Activated T-cell treated with anti-CD3 and anti-CD28 coated beads, Interleukin-2, amount 50 U/mL, for 48 hours (primary cell): ENCODE results near the gene NUP50.
A peak's percentile ranks its signal among the peaks of the same experiment; 100 is the strongest.
"Not testable (repeated sequence)": the region's sequence is repeated elsewhere in the genome, so short reads cannot be mapped to it uniquely, and the experiment has no call there.

ENCODE experiments used
- DNase-seq, 2 experiments: peaks; one replicate each; pipeline ENCODE4 v3.0.0-alpha.2; 2020

Gene NUP50

DNA sequence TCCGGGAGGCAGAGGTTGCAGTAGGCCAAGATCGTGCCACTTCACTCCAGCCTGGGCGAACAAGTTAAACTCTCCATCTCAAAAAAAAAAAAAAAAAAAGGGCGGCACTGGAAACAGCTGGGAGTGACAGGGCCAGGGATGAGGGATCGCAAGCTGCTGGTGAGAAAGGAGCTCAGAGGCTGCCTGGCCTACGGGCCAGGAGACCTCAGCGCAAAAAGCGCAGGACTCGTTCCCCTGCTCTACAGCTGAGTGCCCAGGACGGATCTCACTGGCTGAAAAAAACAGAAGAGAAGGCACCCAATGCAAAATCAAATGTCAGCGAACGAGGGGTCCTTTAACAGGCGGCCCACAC lies 650 bp upstream of the NUP50 start:
- no peak for DNase-seq

DNA sequence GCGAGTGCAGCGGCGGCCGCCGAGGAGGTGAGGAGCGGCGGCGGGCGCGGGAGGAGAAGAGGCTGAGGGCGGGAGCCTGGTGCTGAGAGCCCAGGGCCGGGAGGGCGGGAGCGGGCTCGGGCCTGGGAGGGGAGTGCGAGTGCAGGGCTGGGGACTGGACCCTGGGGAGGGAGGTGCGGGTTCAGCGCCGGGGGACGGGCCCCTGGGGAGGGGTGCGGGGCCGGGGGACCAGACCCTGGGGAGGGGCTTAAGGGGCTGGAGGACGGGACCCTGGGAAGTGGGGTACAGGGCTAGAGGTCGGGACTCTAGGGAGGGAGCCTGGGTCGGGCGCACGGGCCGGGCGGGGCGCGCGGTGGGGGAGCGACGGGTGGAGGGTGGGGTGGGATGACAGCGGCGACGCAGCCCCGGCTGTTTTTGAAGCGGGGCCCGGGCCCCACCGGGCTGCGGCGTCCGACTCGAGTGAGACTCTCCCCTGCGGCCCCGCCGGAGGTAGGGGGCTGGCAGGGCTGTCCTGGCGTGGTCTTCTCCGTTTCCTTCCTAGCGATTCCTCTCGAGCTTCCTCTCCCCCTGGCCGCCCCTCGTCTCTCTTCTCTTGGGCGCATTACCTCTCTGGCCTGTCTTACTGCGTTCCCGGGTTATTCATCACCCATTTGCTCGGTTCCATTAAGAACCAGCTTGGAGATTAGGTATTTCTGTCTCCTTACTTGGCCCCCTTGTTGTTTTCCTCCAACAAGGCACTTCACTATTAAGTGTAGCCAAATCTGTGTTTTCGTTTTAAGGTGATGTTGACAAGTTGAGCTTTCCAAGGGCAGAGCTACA lies 754 bp downstream of the NUP50 start:
- peak; percentile 53 to 65 for DNase-seq

DNA sequence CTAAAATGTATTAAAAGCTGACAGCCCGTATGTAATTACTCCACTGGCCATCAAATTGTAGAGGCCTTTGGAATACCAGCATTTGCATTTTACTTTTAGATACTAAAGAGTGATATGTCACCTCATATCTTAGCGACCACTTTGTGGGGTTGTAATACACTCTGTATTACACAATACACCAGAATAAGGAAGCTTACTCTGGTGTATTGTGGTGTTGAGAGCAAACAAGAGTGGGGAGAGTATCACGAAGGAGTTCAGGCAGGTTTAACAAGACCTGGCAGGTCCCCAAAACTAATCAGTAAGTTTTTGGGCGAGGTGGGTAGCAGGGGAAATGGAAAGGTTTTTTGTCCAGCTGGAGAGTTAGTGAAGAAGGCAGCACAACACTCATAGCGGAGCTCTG lies 3.2 kb downstream of the NUP50 start:
- DNase-seq: no peak

DNA sequence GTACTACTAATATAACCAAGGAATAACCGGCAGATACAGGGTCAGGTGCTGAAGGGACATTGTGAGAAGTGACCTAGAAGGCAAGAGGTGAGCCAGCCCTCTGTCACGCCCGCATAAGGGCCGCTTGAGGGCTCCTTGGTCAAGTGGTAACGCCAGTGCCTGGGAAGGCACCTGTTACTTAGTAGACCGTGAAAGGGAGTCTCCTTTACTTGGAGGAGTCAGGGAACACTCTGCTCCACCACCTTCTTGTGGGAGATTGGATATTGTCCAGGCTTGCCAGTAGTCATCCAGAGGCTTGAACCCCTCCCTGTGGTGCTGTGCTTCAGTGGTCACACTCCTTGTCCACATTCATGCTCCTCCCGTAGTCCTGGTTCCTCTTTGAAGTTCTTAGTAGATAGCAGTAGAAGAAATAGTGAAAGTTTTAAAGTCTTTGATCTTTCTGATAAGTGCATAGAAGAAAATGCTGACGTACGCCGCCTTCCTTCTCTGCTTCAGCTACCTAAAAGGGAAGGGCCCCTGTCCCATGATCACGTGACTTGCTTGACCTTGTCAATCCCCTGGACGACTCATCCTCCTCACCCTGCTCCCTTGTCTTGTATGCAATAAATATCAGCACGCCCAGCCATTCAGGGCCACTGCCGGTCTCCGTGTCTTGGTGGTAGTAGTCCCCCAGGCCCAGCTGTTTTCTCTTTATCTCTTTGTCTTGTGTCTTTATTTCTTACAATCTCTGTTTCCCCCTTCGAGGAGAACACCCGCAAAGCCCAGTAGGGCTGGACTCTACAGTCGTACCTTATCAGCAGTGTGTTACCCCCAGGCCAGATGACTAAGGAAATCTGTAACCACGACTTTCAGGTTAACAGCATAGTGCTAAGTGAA lies 6.1 kb downstream of the NUP50 start:
- DNase-seq: peak; percentile 55 to 56

DNA sequence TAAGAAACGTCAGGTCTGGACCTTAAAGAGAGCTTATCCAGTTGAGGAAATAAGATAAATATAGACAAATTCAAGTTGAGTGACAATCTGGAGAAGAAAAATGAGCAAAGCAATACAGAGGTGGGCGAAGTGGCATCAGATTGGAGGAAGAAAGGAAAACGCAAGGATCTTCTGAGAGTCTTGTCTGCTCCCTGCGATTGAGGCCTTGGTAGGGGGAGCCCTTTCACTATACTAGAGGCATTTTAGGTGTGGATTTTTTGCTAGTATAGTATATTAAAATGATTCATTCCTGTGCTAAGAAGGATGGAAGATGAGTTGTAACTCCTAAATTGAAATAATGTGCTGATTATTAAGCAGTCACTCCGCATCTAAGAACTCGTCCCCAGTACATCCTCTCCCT lies 8.1 kb downstream of the NUP50 start:
- no peak for DNase-seq

DNA sequence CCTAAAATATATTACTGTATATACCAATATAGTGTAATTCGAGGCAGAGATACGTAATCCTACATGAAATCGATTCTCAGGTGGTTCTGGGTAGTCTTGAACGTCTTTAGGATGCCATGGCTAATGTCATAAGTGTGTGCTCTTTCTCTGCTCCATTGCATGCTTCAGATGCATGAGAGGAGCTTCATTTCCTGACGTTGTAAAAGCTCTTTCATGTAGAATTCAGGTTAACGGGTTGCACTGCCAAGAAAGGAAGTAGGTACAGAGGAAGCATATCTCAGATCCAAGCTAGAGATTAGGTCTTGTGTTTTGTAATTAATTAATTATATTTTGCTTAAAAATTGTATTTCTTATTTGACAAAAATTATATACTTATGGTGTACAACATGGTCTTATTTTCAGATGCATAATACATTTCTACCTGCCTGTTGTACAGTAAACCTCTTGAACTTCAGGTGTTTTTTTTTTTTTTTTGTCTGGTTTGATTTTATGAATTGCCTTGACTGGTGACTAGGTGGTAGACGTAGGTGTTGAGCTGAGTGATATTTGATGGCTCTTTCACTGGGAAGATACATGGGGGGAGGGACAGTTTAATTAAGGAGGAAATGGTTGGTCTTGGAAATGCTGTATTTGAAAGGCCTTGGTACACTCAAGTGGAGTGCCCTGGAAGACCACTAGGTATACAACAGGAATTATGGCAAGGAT lies 9.3 kb downstream of the NUP50 start:
- no peak for DNase-seq

DNA sequence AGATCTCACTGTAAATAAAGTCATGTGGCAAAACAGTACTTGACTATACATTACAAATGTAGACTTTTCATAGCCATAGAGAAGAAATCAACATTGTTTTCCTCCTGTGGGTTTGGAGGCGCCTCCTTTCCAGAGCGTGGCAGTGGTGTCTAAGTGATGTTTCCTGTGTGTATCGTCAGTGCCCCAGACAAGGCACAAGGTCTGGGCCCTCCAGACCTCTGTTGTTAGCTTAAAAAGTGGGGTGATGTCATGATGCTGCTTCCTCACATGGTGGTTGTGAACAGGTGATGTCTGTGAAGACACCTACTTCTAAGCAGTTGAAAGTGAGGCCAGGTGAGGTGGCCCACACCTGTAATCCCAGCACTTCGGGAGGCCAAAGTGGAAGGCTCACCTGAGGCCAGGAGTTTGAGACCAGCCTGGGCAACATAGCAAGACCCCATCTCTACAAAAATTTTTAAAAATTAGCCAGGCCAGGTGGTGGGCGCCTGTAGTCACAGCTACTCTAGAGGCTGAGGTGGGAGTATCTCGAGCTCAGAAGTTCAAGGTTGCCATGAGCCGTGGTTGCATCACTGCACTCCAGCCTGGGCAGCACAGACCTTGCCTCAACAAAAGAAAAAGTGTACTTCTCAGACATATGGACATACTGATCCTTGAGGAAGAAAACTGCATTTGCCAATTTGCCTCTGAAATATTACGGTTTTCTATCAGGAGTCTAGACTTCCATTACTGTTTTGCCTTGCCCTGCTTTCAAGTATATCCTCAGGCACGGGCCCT lies 15.7 kb downstream of the NUP50 start:
- no peak for DNase-seq

DNA sequence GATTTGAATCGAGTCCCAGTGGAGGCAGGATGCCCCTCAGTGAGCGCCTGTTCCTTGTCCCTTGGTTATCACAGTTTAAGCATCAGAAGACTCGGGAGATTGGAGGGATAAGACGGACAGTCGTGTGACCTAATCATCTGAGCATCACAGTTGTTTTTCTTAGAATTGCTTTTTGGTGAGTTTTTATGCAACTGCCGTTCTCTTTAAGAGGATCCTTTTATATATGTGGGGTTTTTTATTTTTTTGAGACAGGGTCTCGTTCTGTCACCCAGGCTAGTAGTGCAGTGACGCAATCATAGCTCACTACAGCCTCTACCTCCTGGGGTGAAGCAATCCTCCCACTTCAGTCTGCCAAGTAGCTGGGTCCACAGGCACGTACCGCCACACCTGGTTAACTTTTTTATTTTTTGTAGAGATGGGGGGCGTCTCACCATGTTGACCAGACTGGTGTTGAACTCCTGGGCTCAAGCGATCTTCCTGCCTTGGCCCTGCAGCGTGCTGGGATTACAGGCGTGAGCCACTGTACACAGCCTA lies 16.5 kb downstream of the NUP50 start:
- no peak for DNase-seq

DNA sequence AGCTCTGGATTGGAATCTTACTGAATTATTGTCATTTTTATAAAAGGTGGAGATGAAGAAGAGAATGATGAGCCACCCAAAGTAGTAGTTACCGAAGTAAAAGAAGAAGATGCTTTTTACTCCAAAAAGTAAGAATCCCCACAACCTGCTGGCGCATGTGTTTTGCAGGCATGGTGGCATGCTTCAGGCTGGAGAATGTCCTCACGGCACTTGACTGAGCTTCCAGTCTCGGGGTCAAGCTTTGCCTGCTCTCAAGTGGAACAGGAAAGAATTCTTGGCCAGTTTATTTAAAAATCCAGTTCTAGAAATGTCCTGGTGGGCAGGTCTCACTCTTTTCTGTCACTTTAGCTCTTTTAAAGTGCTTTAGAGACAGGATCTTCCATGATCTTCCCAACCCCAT lies 17.5 kb downstream of the NUP50 start:
- no peak for DNase-seq

DNA sequence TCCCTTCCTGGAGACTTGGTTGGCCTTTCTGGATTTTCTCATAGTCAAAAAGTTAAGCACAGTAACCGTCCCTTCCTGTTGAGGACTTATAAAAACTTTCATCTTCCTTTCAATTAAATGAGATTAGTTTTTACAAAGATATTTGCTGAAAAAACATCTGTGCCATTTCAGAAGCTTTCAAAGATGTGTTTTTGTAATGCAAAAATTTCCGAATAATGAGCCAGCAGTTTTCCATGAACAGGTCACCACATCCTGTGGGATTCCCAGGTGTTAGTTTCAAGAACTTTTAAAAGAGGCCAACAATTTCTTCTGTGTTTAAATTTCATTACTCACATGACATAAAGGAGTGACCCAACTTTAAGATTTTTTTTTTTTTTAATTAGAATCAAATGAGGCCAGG lies 18.0 kb downstream of the NUP50 start:
- DNase-seq: no peak

DNA sequence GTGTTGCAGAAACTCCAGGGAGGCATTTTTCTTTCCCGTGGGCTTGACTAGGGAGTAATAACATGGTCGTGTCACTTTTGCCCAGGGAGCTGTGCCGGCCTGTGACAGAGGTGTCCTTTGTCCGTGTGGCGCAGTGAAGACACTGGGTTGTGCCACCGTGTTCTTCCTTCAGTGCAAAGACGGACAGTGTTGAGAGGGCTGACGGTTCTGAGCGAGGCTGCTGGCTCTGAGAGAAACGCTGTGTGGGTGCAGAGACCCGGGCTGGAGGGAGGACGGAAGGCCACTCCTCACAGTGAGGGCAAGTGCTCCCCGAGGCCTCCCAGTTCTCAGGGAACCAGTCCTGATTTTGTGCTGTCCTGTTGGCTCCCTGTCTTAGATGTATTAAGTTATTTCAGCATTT lies 20.2 kb downstream of the NUP50 start:
- DNase-seq: no peak

DNA sequence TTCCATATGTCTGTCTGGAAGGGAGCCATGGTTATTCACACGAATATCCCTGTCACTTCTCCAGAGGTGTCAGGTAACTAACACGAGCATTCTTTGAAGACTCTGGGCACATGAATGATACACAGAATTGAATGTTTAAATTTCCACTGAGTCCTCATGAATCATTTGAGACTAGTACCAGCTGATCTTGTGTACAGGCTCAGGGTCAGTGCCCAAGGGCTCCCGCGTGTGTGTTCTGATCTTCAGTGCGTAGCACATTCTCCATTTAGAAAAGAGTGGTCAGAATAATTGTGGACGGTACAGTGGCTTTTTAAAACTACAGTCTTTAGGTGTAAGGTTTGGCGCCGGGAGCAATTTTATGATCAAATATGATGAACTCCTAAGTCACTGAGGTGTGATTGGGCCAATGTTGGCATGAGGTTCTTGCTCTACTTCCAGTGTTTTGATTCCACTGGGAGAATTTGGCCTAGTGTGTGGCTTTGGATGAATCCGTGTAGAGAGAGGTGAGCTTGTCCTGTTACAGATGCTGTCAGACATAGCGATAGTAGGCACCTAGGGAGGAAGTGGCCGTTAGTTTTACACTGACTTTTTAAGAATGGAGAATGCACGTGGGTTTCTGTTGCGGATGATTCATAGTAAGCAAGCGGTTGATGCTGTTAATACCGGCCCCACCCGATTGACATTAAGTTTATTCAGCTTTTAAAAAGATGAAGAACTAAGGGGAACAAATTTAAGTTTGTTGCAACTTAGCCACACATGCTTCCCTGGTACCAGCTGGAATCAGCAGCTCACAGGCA lies 22.2 kb downstream of the NUP50 start:
- DNase-seq: no peak

DNA sequence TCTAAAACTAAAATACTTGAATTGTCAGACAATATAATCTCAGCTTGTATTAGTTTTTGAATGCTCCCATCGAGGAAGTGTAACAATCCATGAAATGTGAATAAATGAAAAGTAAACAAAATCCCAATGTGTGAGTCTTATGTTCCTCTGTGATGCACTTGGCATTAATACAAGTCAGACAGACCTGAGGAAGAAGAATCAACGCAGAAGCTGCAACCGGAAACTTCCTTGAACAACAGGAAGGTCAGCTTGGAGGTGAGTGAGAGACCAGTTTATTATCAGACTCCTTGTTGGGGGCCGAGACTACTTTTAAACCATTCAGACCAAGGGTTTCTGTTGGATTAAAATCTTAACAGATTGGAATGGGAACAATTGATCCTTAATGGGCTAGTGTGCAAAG lies 24.2 kb downstream of the NUP50 start:
- DNase-seq: no peak

DNA sequence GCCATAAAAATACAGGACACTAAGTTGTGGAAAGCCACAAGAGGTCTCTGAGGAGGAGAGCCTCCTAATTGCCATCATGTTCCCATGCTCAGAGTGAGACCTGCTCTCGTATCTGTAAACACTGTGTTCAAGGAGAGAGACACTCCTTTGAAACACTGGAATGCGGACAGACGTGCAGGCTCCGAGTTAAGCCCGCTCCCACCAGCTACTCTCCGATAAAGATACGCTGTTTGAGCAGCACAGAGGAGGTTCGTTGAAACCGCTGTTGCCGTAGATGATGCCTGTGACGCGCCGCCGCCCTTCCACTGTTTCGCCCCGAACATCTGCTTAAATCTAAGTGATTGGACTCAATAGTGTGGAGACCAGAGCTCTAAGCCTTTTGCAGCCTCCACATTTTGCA lies 25.1 kb downstream of the NUP50 start:
- no peak for DNase-seq

DNA sequence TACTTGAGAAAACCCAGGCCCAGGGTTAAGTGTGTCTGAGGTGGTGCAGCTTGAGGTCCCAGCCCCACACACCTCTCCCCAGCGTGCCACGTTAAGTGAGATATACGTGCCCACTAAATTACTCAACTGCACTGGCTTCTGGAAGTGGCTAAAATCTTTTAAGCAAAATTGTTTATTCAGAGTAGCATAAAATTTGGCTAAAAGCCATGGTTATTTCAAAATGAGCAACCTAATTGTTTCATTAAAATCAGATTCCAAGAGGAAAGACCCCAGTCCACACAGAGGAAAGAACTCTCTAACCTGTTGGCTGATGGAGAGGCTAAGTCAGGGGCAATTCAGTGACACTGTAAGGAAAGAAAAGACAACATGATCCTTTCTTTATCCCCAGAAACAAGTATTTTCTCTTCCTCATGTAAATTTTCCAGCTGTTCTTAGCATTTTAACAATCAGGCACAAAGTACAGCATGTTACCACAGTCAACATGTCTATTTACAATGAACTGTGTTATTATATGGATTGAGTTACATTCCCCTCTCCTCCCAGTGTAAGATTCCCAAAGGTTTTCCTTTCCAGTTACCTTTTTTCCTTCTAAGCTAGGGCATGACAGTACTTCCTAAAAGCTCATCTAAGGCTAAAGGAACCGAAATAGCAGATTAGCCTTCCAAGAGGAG lies 26.6 kb downstream of the NUP50 start:
- no peak for DNase-seq

DNA sequence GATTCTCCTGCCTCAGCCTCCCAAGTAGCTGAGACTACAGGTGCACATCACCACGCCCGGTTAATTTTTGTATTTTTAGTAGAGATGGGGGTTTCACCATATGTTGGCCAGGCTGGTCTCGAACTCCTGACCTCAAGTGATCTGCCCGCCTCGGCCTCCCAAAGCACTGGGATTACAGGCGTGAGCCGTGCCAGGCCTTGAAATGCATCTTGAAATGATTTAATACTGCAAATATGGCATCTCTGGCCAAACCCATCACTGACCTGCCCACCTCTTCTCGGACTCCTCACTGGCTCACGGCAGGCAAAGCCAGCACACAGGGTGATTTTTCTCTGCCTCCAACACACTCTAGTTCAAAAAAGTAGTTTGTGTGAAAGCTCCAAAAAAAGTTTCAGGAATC lies 28.0 kb downstream of the NUP50 start:
- not testable (repeated sequence) for DNase-seq

DNA sequence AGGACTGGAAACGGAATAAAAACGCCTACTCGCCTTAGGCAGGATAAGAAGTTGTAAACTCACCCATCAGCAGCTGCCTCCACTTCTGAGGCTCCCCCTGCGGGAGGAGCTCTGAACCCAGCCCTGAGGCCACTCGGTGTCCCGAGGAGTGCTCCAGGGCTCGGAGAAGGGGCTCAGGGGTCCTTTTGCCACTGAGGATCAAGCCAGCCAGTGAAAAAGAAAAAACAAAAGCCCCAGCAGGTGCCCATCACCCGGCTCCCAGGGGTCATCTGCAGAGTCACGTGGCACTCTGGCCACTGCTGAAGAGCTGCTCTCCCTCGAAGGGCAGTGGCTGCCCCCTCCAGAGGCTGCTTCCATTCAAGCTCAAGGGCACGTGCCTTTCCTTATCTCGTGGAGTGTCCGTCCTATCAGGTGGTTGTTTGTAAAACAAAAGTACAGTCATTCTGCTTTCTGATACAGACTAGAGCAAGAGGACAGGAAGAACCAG lies 29.0 kb downstream of the NUP50 start:
- DNase-seq: no peak

DNA sequence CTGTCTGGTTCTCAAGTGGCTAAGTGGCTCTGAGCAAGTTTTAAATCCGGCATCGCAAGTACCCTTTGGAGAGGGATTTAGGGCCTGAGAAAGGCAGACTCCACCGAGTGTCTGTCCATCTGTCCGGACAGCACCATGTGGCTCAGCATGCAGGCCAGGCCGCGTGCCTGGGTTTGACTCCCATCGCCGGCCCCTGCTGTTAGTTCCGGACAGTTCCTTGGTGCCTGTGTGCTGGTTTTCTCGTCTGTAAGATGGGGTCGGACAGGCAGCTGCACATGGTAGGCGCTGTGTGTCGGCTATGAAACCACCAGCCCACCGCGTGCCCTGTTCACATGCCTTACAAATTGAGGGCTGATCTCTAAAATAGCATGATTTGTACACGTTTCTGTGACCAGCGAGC lies 31.0 kb downstream of the NUP50 start:
- DNase-seq: no peak

DNA sequence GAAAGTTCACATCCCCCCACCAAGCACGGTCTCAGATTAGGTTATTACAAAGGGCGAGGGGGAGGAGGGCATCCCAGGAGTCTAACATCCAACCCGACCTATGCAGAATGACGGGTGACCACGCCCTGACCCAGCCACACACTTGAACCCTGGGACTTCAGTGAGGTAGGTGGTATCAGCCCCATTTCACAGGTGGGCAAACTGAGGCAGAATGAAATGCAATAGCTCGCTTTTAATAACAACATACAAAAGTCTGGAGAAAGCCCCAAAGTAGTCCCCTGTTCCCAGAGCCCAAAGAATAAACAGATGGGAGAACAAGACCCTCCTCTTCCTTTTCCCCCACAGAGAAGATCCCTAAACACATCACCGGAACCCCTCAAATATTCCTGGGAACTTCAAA lies 31.9 kb downstream of the NUP50 start:
- DNase-seq: no peak

DNA sequence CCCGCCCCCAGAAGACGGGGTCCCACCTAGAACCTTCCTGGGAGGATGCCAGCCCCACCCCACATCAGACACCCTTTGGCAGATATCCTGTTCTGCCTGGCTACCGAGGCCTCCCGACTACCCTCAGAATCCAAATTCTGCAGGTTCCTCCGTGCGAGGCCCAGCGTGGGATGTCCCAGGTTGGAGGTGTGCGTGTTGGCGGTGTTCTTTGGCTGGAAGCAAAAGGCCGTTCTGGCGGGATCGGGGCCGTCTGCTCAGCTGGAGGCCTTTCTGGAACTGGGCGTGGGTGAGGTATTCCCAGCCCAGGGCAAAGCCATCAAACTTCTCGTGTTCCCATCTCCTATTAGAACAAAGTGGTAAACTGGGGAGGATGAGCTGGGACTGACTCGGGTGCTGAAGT lies 32.6 kb downstream of the NUP50 start:
- no peak for DNase-seq
